Left lung (tissue), 10 donors: ENCODE results near the gene GTF3C6. TPM values are rescaled to one million over a fixed set of nuclear protein-coding genes. Genes with fewer than 3 reads are reported as not detected.
"Not testable (repeated sequence)": the region's sequence is repeated elsewhere in the genome, so short reads cannot be mapped to it uniquely, and the experiment has no call there.

Experiments
- ATAC-seq: fragments of 200-7000 bp; cut with Tn5 transposase; one replicate; pipeline ENCODE4 v1.9.1; 2020; ENCODE audit warnings: moderate library complexity
- DNase-seq, 4 donors: peaks; one replicate each; pipeline ENCODE4 v3.0.0-alpha.2; 2013 to 2020
- H3K27ac ChIP-seq, 2 donors: fragments of 200-600 bp; sonication (generic) in 1 of 2; one replicate each; pipeline versions ENCODE4 v1.5.0 to v1.8.0; 2020 to 2021
- H3K27me3 ChIP-seq, 2 donors: fragments of 200-600 bp; sonication (generic) in 1 of 2; one replicate each; pipeline versions ENCODE4 v1.5.0 to v1.8.0; 2020 to 2021
- H3K36me3 ChIP-seq, 2 donors: fragments of 200-600 bp; sonication (generic) in 1 of 2; one replicate each; pipeline versions ENCODE4 v1.5.0 to v1.8.0; 2020 to 2021
- H3K4me1 ChIP-seq, 2 donors: fragments of 200-600 bp; one replicate each; pipeline ENCODE4 v1.8.0; 2021
- H3K4me3 ChIP-seq, 2 donors: fragments of 200-600 bp; sonication (generic) in 1 of 2; one replicate each; pipeline versions ENCODE4 v1.5.0 to v1.8.0; 2020 to 2021; ENCODE audit warnings: mild to moderate bottlenecking in 1 of 2
- H3K9me3 ChIP-seq, 2 donors: fragments of 200-600 bp; sonication (generic) in 1 of 2; one replicate each; pipeline versions ENCODE4 v1.5.0 to v1.8.0; 2020 to 2021
- CTCF ChIP-seq, 2 donors: fragments of 200-600 bp; sonication (generic) in 1 of 2; IDR thresholded peaks; one replicate each; pipeline versions ENCODE4 v1.5.0 to v1.8.0; 2021; ENCODE audit warnings: antibody characterized with exemption in 2 of 2
- intact Hi-C, 2 donors: fragments of 100-400 bp; cut with DNase I; formaldehyde crosslinking; loops; one replicate each; pipeline versions ENCODE4 v1.11.2 to v1.14.2; 2022
- polyA plus RNA-seq, 6 donors: library from polyadenylated mRNA; unstranded; fragments of 120-200 nt; gene quantifications; one replicate each; pipeline ENCODE4 v1.2.1, GENCODE V29; 2013; ENCODE audit not compliant: insufficient read length in 6 of 6
- total RNA-seq, 2 donors: library from RNA; stranded (reverse); fragmentation: NEBNext Ultra II Directional; extraction: Animal tissue kit (Norgen Biotek cat#: 25700); gene quantifications; one replicate each; pipeline ENCODE4 v1.2.1, GENCODE V29; 2021
- donor health status: DM: no; HTN: yes; CAD: no.
- donor health status: DM: no; HTN: no; CAD: no.

The GTF3C6 gene
- total and polyA plus RNA-seq, 8 donors: 64.8 to 79.1 (median 69.7) TPM

GRCh38 chr6:110960014-110960390 is 1.5 kb downstream of the GTF3C6 start:
- intact Hi-C loops: no loop called here
- no peaks in the 10 kb centered on the region for H3K9me3 ChIP-seq
- H3K4me3 ChIP-seq: peak overlapping the region in 1 of 2 donors; percentile 61
- ATAC-seq (no peak), DNase-seq (no peak)
- H3K4me1 ChIP-seq: peaks cover 4 to 18% of the 10 kb centered on the region in 2 donors
- H3K36me3 ChIP-seq: peaks cover 0 to 46% of the 10 kb centered on the region in 2 donors
- H3K27ac ChIP-seq: no peak overlapping the region
- H3K27me3 ChIP-seq: no peaks in the 10 kb centered on the region
- no peak for TF ChIP-seq CTCF (IDR thresholded peaks at IDR 0.05)

GRCh38 chr6:110962636-110963035 is 4.1 kb downstream of the GTF3C6 start:
- intact Hi-C loops, DNase-seq: not testable (repeated sequence)

GRCh38 chr6:110965629-110966229 is 7.2 kb downstream of the GTF3C6 start:
- Histone ChIP-seq H3K9me3 (no peaks in the 10 kb centered on the region), H3K27ac (no peak overlapping the region), H3K36me3 (peaks cover 0 to 89% of the 10 kb centered on the region in 2 donors), H3K4me1 (no peaks in the 10 kb centered on the region), H3K4me3 (no peak overlapping the region), H3K27me3 (no peaks in the 10 kb centered on the region)
- intact Hi-C loops: no loop called here
- ATAC-seq (no peak), DNase-seq (no peak)
- TF ChIP-seq CTCF (IDR thresholded peaks at IDR 0.05): no peak

More at GRCh38 chr6:110962636-110963035, 4.1 kb downstream of the GTF3C6 start:
- H3K36me3 ChIP-seq: peaks cover 0 to 73% of the 10 kb centered on the region in 2 donors
- H3K4me1 ChIP-seq: peaks cover 4 to 17% of the 10 kb centered on the region in 2 donors
- ATAC-seq, H3K27ac ChIP-seq, H3K4me3 ChIP-seq, H3K27me3 ChIP-seq, H3K9me3 ChIP-seq: not testable (repeated sequence)

GRCh38 chr6:110968661-110969060 is 10.2 kb downstream of the GTF3C6 start:
- H3K4me3 ChIP-seq, H3K9me3 ChIP-seq, H3K27ac ChIP-seq, ATAC-seq, DNase-seq, H3K27me3 ChIP-seq, intact Hi-C loops, H3K4me1 ChIP-seq: not testable (repeated sequence)
- peaks cover 0 to 59% of the 10 kb centered on the region in 2 donors for H3K36me3 ChIP-seq

GRCh38 chr6:110971468-110971867 is 13.0 kb downstream of the GTF3C6 start:
- H3K27ac ChIP-seq: no peak overlapping the region
- no peaks in the 10 kb centered on the region for H3K27me3 ChIP-seq
- DNase-seq (no peak), ATAC-seq (no peak)
- no peak for TF ChIP-seq CTCF (IDR thresholded peaks at IDR 0.05)
- no peak overlapping the region for H3K4me3 ChIP-seq
- intact Hi-C loops: no loop called here
- peaks cover 0 to 31% of the 10 kb centered on the region in 2 donors for H3K36me3 ChIP-seq
- no peaks in the 10 kb centered on the region for H3K9me3 ChIP-seq
- no peaks in the 10 kb centered on the region for H3K4me1 ChIP-seq

- H3K27me3 ChIP-seq: no peaks in the 10 kb centered on the region
- ATAC-seq (no peak), DNase-seq (no peak)
- H3K4me1 ChIP-seq: no peaks in the 10 kb centered on the region
- intact Hi-C loops: no loop called here
- no peak overlapping the region for H3K27ac ChIP-seq
- no peak for TF ChIP-seq CTCF (IDR thresholded peaks at IDR 0.05)
- H3K36me3 ChIP-seq: no peaks in the 10 kb centered on the region
- no peak overlapping the region for H3K4me3 ChIP-seq
- H3K9me3 ChIP-seq: no peaks in the 10 kb centered on the region
Measured at GRCh38 chr6:110976575-110976974, 18.1 kb downstream of the GTF3C6 start.
